ENCODE results near the gene ASPM. TPM values are rescaled to one million over a fixed set of nuclear protein-coding genes. Genes with fewer than 3 reads are reported as not detected.

ASPM gene
- total RNA-seq (2014; rRNA removed; shearing (Covaris generic)): 15.7 and 30.0 TPM in 2 replicates

- peak; percentile 93 for DNase-seq (ENCODE audit: low spot score)
- in situ Hi-C loops (cut with HindIII; ENCODE audit: low sequenced_read_pairs): no loop called here
These were observed at the start of gene ASPM for GRCh38 chr1:197146101-197147095. TSS of gene ASPM (minus strand) at chr1:197146669. CDS start at chr1:197146437, 232 bp downstream.

- no peak for DNase-seq (ENCODE audit: low spot score)
- in situ Hi-C loops (cut with HindIII; ENCODE audit: low sequenced_read_pairs): no loop called here
These were observed 48.6 kb upstream of the ASPM start for GRCh38 chr1:197195100-197195499.

- in situ Hi-C loops (cut with HindIII; ENCODE audit: low sequenced_read_pairs): no loop called here
- DNase-seq (ENCODE audit: low spot score): no peak
These were observed 37.7 kb upstream of the ASPM start for GRCh38 chr1:197184190-197184589.

- in situ Hi-C loops (cut with HindIII; ENCODE audit: low sequenced_read_pairs): no loop called here
These were observed 36.8 kb upstream of the ASPM start for GRCh38 chr1:197183195-197183748.

GRCh38 chr1:197182716-197183115, 36.2 kb upstream of the ASPM start:
- DNase-seq (ENCODE audit: low spot score): no peak
- in situ Hi-C loops (cut with HindIII; ENCODE audit: low sequenced_read_pairs): no loop called here

More at GRCh38 chr1:197183195-197183748, 36.8 kb upstream of the ASPM start:
- DNase-seq (ENCODE audit: low spot score): no peak

GRCh38 chr1:197181982-197182381, 35.5 kb upstream of the ASPM start:
- in situ Hi-C loops (cut with HindIII; ENCODE audit: low sequenced_read_pairs): no loop called here
- no peak for DNase-seq (ENCODE audit: low spot score)

- in situ Hi-C loops (cut with HindIII; ENCODE audit: low sequenced_read_pairs): no loop called here
- peak; percentile 62 for DNase-seq (ENCODE audit: low spot score)
These were observed 33.9 kb upstream of the ASPM start for GRCh38 chr1:197180252-197180878.

GRCh38 chr1:197178998-197179397, 32.5 kb upstream of the ASPM start:
- in situ Hi-C loops (cut with HindIII; ENCODE audit: low sequenced_read_pairs): no loop called here
- DNase-seq (ENCODE audit: low spot score): no peak

GRCh38 chr1:197174818-197175217, 28.3 kb upstream of the ASPM start:
- in situ Hi-C loops (cut with HindIII; ENCODE audit: low sequenced_read_pairs): no loop called here
- DNase-seq (ENCODE audit: low spot score): no peak

GRCh38 chr1:197173571-197174507, 27.4 kb upstream of the ASPM start:
- DNase-seq (ENCODE audit: low spot score): no peak
- in situ Hi-C loops (cut with HindIII; ENCODE audit: low sequenced_read_pairs): no loop called here

- in situ Hi-C loops (cut with HindIII; ENCODE audit: low sequenced_read_pairs): no loop called here
- DNase-seq (ENCODE audit: low spot score): no peak
These were observed 25.1 kb upstream of the ASPM start for GRCh38 chr1:197171531-197171930.

GRCh38 chr1:197170538-197170937, 24.1 kb upstream of the ASPM start:
- DNase-seq (ENCODE audit: low spot score): no peak
- in situ Hi-C loops (cut with HindIII; ENCODE audit: low sequenced_read_pairs): no loop called here

- DNase-seq (ENCODE audit: low spot score): no peak
- in situ Hi-C loops (cut with HindIII; ENCODE audit: low sequenced_read_pairs): no loop called here
These were observed 13.0 kb upstream of the ASPM start for GRCh38 chr1:197159461-197159860.

- in situ Hi-C loops (cut with HindIII; ENCODE audit: low sequenced_read_pairs): no loop called here
- DNase-seq (ENCODE audit: low spot score): no peak
These were observed 10.2 kb upstream of the ASPM start for GRCh38 chr1:197156692-197157091.

GRCh38 chr1:197152662-197153061, 6.2 kb upstream of the ASPM start:
- in situ Hi-C loops (cut with HindIII; ENCODE audit: low sequenced_read_pairs): no loop called here
- no peak for DNase-seq (ENCODE audit: low spot score)

GRCh38 chr1:197151185-197151584, 4.7 kb upstream of the ASPM start:
- in situ Hi-C loops (cut with HindIII; ENCODE audit: low sequenced_read_pairs): no loop called here
- no peak for DNase-seq (ENCODE audit: low spot score)

GRCh38 chr1:197150336-197151005, 4.0 kb upstream of the ASPM start:
- in situ Hi-C loops (cut with HindIII; ENCODE audit: low sequenced_read_pairs): no loop called here
- DNase-seq (ENCODE audit: low spot score): no peak

- in situ Hi-C loops (cut with HindIII; ENCODE audit: low sequenced_read_pairs): no loop called here
These were observed 2.9 kb upstream of the ASPM start for GRCh38 chr1:197149340-197149739.

More at GRCh38 chr1:197149340-197149739, 2.9 kb upstream of the ASPM start:
- DNase-seq (ENCODE audit: low spot score): no peak
